Measurements from ENCODE around the gene SLC35F3.
"Not testable (repeated sequence)": the region's sequence is repeated elsewhere in the genome, so short reads cannot be mapped to it uniquely, and the experiment has no call there.

Gene SLC35F3

GRCh38 chr1:234208351-234208750, 303.9 kb downstream of the SLC35F3 start:
- DNase-seq, result no peak

- no peak for DNase-seq
Observed at GRCh38 chr1:234208791-234209190, 304.3 kb downstream of the SLC35F3 start.

GRCh38 chr1:234210429-234210828, 306.0 kb downstream of the SLC35F3 start:
- DNase-seq, result not testable (repeated sequence)

GRCh38 chr1:234211855-234212254, 307.4 kb downstream of the SLC35F3 start:
- DNase-seq, result not testable (repeated sequence)

GRCh38 chr1:234212764-234213657, 308.5 kb downstream of the SLC35F3 start:
- no peak for DNase-seq

GRCh38 chr1:234213658-234214128, 309.2 kb downstream of the SLC35F3 start:
- no peak for DNase-seq

GRCh38 chr1:234214129-234214910, 309.8 kb downstream of the SLC35F3 start:
- DNase-seq, result peak; percentile 41

- DNase-seq, result no peak
Observed at GRCh38 chr1:234214911-234215892, 310.7 kb downstream of the SLC35F3 start.

- DNase-seq, result no peak
Observed at GRCh38 chr1:234216116-234216703, 311.7 kb downstream of the SLC35F3 start.

GRCh38 chr1:234217316-234217840, 312.9 kb downstream of the SLC35F3 start:
- DNase-seq, result no peak

- no peak for DNase-seq
Observed at GRCh38 chr1:234218078-234218477, 313.6 kb downstream of the SLC35F3 start.

GRCh38 chr1:234219711-234220110, 315.2 kb downstream of the SLC35F3 start:
- DNase-seq, result no peak

- DNase-seq, result no peak
Observed at GRCh38 chr1:234221601-234222000, 317.1 kb downstream of the SLC35F3 start.

- DNase-seq, result no peak
Observed at GRCh38 chr1:234222561-234223280, 318.2 kb downstream of the SLC35F3 start.

GRCh38 chr1:234226113-234226818, 321.8 kb downstream of the SLC35F3 start:
- no peak for DNase-seq

- DNase-seq, result no peak
Observed at GRCh38 chr1:234226819-234227165, 322.3 kb downstream of the SLC35F3 start.

- DNase-seq, result no peak
Observed at GRCh38 chr1:234229581-234230387, 325.3 kb downstream of the SLC35F3 start.

GRCh38 chr1:234230414-234230862, 326.0 kb downstream of the SLC35F3 start:
- DNase-seq, result no peak

- DNase-seq, result peak; percentile 16
Observed at GRCh38 chr1:234231061-234231892, 326.8 kb downstream of the SLC35F3 start.
